SK-N-SH treated with all-trans-retinoic acid at 6 μM for 48 hours (cell line): ENCODE data around the gene PTPN22.

Experiments used
- ATAC-seq: fragments of 200-7000 bp; cut with Tn5 transposase; 3 replicates; pipeline ENCODE4 v1.9.1; 2020; ENCODE audit warnings: mild to moderate bottlenecking, moderate library complexity
- ARNTL ChIP-seq: fragments of 450-650 bp; formaldehyde crosslinking; IDR thresholded peaks from 2 replicates; pipeline ENCODE4 v1.5.0; 2020; ENCODE audit warnings: low read depth, mild to moderate bottlenecking, moderate library complexity, borderline replicate concordance
- BACH2 ChIP-seq: fragments of 250-450 bp; sonication (Bioruptor Pico); IDR thresholded peaks from 2 replicates; pipeline ENCODE4 v1.9.0; 2021; ENCODE audit warnings: mild to moderate bottlenecking, borderline replicate concordance
- CSDC2 ChIP-seq: fragments of 250-450 bp; sonication (Bioruptor Pico); IDR thresholded peaks from 2 replicates; pipeline ENCODE4 v1.5.0; 2020; ENCODE audit warnings: mild to moderate bottlenecking, moderate library complexity
- ESRRG ChIP-seq: fragments of 250-450 bp; sonication (Bioruptor Pico); IDR thresholded peaks from 2 replicates; pipeline ENCODE4 v1.6.1; 2021; ENCODE audit warnings: mild to moderate bottlenecking
- GLIS3 ChIP-seq: fragments of 250-450 bp; sonication (Bioruptor Pico); IDR thresholded peaks from 2 replicates; pipeline ENCODE4 v1.5.0; 2020; ENCODE audit warnings: mild to moderate bottlenecking, moderate library complexity
- ISL1 ChIP-seq: fragments of 250-450 bp; sonication (Bioruptor Pico); IDR thresholded peaks from 2 replicates; pipeline ENCODE4 v2.1.2; 2022; ENCODE audit warnings: mild to moderate bottlenecking, moderate library complexity
- OSR1 ChIP-seq: fragments of 250-450 bp; sonication (Bioruptor Pico); IDR thresholded peaks from 2 replicates; pipeline ENCODE4 v1.8.0; 2022; ENCODE audit warnings: moderate library complexity, mild to moderate bottlenecking, inconsistent platforms
- PPARA ChIP-seq: fragments of 250-450 bp; sonication (Bioruptor Pico); IDR thresholded peaks from 2 replicates; pipeline ENCODE4 v1.5.0; 2020; ENCODE audit warnings: mild to moderate bottlenecking, borderline replicate concordance
- RARB ChIP-seq: fragments of 250-450 bp; sonication (Bioruptor Pico); IDR thresholded peaks from 2 replicates; pipeline ENCODE4 v1.8.0; 2021; ENCODE audit warnings: mild to moderate bottlenecking, moderate library complexity
- SNAI2 ChIP-seq: fragments of 250-450 bp; sonication (Bioruptor Pico); IDR thresholded peaks from 2 replicates; pipeline ENCODE4 v1.5.0; 2020; ENCODE audit warnings: mild to moderate bottlenecking, moderate library complexity
- TCF4 ChIP-seq: fragments of 250-450 bp; sonication (Bioruptor Pico); IDR thresholded peaks from 2 replicates; pipeline ENCODE4 v1.8.0; 2021; ENCODE audit warnings: mild to moderate bottlenecking, moderate library complexity, borderline replicate concordance
- TOX ChIP-seq: fragments of 250-450 bp; sonication (Bioruptor Pico); IDR thresholded peaks from 2 replicates; pipeline ENCODE4 v1.8.0; 2021; ENCODE audit warnings: mild to moderate bottlenecking, moderate library complexity, borderline replicate concordance
- ZC3H10 ChIP-seq: fragments of 250-450 bp; sonication (Bioruptor Pico); IDR thresholded peaks from 2 replicates; pipeline ENCODE4 v1.5.1; 2021; ENCODE audit warnings: mild to moderate bottlenecking, moderate library complexity
- ZFP30 ChIP-seq: fragments of 450-650 bp; formaldehyde crosslinking; IDR thresholded peaks from 2 replicates; pipeline ENCODE4 v1.5.0; 2022; ENCODE audit warnings: mild to moderate bottlenecking, moderate library complexity
- ZNF565 ChIP-seq: fragments of 450-650 bp; formaldehyde crosslinking; conservative IDR thresholded peaks from 2 replicates; pipeline ENCODE4 v1.5.0; 2020; ENCODE audit warnings: low read depth, mild to moderate bottlenecking, moderate library complexity
- ZNF70 ChIP-seq: fragments of 450-650 bp; formaldehyde crosslinking; IDR thresholded peaks from 2 replicates; pipeline ENCODE4 v1.5.0; 2020; ENCODE audit warnings: mild to moderate bottlenecking, moderate library complexity
- ZNF8 ChIP-seq: fragments of 450-650 bp; formaldehyde crosslinking; IDR thresholded peaks from 2 replicates; pipeline ENCODE4 v1.5.0; 2020; ENCODE audit warnings: mild to moderate bottlenecking, moderate library complexity
- TF ChIP-seq, protein P1 (sequence below): fragments of 250-450 bp; sonication (Bioruptor Pico); IDR thresholded peaks from 2 replicates; pipeline ENCODE4 v1.5.1; 2020; ENCODE audit warnings: low read depth, mild to moderate bottlenecking, moderate library complexity
- TF ChIP-seq, protein P2 (sequence below): fragments of 250-450 bp; sonication (Bioruptor Pico); IDR thresholded peaks from 2 replicates; pipeline ENCODE4 v1.5.1; 2021; ENCODE audit warnings: mild to moderate bottlenecking, moderate library complexity
- TF ChIP-seq, protein P3 (sequence below): fragments of 250-450 bp; sonication (Bioruptor Pico); IDR thresholded peaks from 2 replicates; pipeline ENCODE4 v1.8.0; 2021; ENCODE audit warnings: low read depth, mild to moderate bottlenecking, moderate library complexity, borderline replicate concordance
- TF ChIP-seq, protein P4 (sequence below): fragments of 250-450 bp; sonication (Bioruptor Pico); IDR thresholded peaks from 2 replicates; pipeline ENCODE4 v1.5.0; 2020; ENCODE audit warnings: mild to moderate bottlenecking, moderate library complexity

The PTPN22 gene

DNA sequence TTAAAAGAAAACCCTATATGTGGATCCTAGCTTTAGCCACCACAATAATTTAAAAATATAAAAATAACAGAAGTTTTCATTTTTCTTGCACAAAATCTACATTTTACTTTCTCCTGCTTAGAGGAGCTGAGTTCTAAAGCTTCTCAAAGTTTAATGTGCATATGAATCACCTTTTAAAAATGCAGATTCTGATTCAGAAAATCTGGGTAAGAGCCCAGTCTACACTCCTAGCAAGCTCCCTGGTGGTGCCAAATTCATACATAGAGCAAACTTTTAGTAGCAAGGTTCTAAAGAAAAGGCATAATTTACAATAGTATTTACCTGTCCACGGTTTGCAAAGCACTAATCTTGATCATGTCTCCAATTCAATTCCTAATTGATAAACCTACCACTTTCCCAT, 78.5 kb downstream of the PTPN22 start:
- ATAC-seq = peak; percentile 61; the same call in 2 of the 3 replicates
- TF ChIP-seq ZNF8 (CRISPR knock-in tag) (no peak), SNAI2 (CRISPR knock-in tag) (no peak), BACH2 (no peak), TOX (CRISPR knock-in tag) (no peak), ZNF70 (no peak), ZC3H10 (CRISPR knock-in tag) (no peak), PPARA (CRISPR knock-in tag) (no peak), CSDC2 (CRISPR knock-in tag) (no peak), RARB (CRISPR knock-in tag) (no peak), ESRRG (CRISPR knock-in tag) (no peak), ARNTL (CRISPR knock-in tag) (no peak), OSR1 (CRISPR knock-in tag) (no peak), ZNF565 (CRISPR knock-in tag) (no peak)
- TF ChIP-seq, protein P1, sequence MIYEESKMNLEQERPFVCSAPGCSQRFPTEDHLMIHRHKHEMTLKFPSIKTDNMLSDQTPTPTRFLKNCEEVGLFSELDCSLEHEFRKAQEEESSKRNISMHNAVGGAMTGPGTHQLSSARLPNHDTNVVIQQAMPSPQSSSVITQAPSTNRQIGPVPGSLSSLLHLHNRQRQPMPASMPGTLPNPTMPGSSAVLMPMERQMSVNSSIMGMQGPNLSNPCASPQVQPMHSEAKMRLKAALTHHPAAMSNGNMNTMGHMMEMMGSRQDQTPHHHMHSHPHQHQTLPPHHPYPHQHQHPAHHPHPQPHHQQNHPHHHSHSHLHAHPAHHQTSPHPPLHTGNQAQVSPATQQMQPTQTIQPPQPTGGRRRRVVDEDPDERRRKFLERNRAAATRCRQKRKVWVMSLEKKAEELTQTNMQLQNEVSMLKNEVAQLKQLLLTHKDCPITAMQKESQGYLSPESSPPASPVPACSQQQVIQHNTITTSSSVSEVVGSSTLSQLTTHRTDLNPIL (CRISPR knock-in tag) = no peak
- TF ChIP-seq, protein P2, sequence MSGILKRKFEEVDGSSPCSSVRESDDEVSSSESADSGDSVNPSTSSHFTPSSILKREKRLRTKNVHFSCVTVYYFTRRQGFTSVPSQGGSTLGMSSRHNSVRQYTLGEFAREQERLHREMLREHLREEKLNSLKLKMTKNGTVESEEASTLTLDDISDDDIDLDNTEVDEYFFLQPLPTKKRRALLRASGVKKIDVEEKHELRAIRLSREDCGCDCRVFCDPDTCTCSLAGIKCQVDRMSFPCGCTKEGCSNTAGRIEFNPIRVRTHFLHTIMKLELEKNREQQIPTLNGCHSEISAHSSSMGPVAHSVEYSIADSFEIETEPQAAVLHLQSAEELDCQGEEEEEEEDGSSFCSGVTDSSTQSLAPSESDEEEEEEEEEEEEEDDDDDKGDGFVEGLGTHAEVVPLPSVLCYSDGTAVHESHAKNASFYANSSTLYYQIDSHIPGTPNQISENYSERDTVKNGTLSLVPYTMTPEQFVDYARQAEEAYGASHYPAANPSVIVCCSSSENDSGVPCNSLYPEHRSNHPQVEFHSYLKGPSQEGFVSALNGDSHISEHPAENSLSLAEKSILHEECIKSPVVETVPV (CRISPR knock-in tag) = no peak

DNA sequence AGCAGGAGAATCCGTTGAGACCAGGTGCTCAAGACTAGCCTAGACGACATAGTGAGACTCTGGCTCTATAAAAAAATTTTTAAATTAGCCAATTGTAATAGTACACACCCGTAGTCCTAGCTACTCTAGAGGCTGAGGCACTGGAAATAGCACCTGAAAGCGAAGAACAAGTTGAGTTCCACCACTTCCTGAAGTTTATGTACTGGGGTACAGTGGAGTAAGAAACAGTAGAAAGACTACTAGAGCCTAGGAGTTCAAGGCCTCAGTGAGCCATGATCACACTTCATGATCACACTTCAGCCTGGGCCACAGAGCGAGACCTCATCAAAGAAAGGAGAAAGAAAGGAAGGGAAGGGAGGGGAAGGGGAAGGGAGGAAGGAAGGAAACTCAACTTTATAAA, 79.0 kb downstream of the PTPN22 start:
- TF ChIP-seq ZNF70 (no peak), SNAI2 (CRISPR knock-in tag) (no peak), BACH2 (no peak), PPARA (CRISPR knock-in tag) (no peak), TOX (CRISPR knock-in tag) (no peak), GLIS3 (CRISPR knock-in tag) (no peak), ZC3H10 (CRISPR knock-in tag) (no peak), RARB (CRISPR knock-in tag) (no peak), ESRRG (CRISPR knock-in tag) (no peak), ISL1 (CRISPR knock-in tag) (no peak), ZFP30 (CRISPR knock-in tag) (no peak), TCF4 (CRISPR knock-in tag) (no peak)
- TF ChIP-seq, protein P3, sequence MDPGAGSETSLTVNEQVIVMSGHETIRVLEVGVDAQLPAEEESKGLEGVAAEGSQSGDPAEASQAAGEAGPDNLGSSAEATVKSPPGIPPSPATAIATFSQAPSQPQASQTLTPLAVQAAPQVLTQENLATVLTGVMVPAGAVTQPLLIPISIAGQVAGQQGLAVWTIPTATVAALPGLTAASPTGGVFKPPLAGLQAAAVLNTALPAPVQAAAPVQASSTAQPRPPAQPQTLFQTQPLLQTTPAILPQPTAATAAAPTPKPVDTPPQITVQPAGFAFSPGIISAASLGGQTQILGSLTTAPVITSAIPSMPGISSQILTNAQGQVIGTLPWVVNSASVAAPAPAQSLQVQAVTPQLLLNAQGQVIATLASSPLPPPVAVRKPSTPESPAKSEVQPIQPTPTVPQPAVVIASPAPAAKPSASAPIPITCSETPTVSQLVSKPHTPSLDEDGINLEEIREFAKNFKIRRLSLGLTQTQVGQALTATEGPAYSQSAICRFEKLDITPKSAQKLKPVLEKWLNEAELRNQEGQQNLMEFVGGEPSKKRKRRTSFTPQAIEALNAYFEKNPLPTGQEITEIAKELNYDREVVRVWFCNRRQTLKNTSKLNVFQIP (CRISPR knock-in tag) = no peak
- TF ChIP-seq, protein P1 (CRISPR knock-in tag) = no peak
- TF ChIP-seq, protein P2 (CRISPR knock-in tag) = no peak
- TF ChIP-seq, protein P4, sequence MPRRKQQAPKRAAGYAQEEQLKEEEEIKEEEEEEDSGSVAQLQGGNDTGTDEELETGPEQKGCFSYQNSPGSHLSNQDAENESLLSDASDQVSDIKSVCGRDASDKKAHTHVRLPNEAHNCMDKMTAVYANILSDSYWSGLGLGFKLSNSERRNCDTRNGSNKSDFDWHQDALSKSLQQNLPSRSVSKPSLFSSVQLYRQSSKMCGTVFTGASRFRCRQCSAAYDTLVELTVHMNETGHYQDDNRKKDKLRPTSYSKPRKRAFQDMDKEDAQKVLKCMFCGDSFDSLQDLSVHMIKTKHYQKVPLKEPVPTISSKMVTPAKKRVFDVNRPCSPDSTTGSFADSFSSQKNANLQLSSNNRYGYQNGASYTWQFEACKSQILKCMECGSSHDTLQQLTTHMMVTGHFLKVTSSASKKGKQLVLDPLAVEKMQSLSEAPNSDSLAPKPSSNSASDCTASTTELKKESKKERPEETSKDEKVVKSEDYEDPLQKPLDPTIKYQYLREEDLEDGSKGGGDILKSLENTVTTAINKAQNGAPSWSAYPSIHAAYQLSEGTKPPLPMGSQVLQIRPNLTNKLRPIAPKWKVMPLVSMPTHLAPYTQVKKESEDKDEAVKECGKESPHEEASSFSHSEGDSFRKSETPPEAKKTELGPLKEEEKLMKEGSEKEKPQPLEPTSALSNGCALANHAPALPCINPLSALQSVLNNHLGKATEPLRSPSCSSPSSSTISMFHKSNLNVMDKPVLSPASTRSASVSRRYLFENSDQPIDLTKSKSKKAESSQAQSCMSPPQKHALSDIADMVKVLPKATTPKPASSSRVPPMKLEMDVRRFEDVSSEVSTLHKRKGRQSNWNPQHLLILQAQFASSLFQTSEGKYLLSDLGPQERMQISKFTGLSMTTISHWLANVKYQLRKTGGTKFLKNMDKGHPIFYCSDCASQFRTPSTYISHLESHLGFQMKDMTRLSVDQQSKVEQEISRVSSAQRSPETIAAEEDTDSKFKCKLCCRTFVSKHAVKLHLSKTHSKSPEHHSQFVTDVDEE (CRISPR knock-in tag) = no peak
- no peak for ATAC-seq
